ENCODE measurements around the gene DTX3L. TPM values are rescaled to one million over a fixed set of nuclear protein-coding genes. Genes with fewer than 3 reads are reported as not detected.

Gene DTX3L
- total RNA-seq, 1 donor from 2014 or later: 81.2 TPM

DNA sequence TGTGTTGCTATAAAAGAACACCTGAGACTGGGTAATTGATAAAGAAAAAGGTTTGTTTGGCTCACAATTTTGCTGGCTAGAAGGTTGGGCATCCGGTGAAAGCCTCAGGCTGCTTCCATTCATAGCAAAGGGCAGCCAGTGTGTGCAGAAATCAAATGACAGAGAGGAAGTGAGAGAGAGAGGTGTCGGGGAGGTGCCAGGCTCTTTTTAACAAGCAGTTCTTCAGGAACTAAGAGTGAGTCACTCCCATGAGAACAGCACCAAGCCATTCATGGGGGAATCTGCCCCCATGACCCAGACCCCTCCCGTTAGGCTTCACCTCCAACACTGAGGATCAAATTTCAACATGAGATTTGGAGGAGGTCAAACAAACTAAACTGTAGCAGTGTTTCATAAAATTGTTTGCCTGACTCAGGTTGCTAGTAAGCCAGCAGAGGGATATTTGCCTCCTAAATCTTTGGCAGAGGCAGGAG, 8.8 kb downstream of the DTX3L start:
- H3K27ac Mint-ChIP-seq (ENCODE audit: unreplicated experiment): peak overlapping the region; percentile 34
- peak; percentile 26 for FAIRE-seq

GRCh38 chr3:122576174-122576940, 12.2 kb downstream of the DTX3L start:
- Histone ChIP-seq H3K9me3 (ENCODE audit: insufficient read depth, low read depth, low read length) (no peaks in the 10 kb centered on the region), H3K9ac (ENCODE audit: low read length) (no peak overlapping the region), H3K27me3 (ENCODE audit: insufficient read depth, low read length) (no peaks in the 10 kb centered on the region), H3K79me2 (ENCODE audit: insufficient read depth, low read length) (no peaks in the 10 kb centered on the region), H3K4me2 (ENCODE audit: low read length) (no peak overlapping the region), H4K20me1 (ENCODE audit: insufficient read depth, low read length) (no peaks in the 10 kb centered on the region), H3K27ac (ENCODE audit: low read depth, low read length) (no peak overlapping the region), H3K36me3 (ENCODE audit: insufficient read depth, low read length) (peaks cover 3% of the 10 kb centered on the region), H3K4me1 (ENCODE audit: insufficient read depth, low read length) (peaks cover 6% of the 10 kb centered on the region), H3K4me3 (ENCODE audit: insufficient read depth, low read depth, low read length) (no peak overlapping the region), H2AFZ (ENCODE audit: low read depth, low read length) (peak overlapping the region; percentile 13)
- no peak for DNase-seq (ENCODE audit: low read depth)
- FAIRE-seq: peak; percentile 67
- peaks cover 13% of the 10 kb centered on the region for H3K4me1 Mint-ChIP-seq (ENCODE audit: low read depth, unreplicated experiment)
- H3K4me3 Mint-ChIP-seq (ENCODE audit: unreplicated experiment): peak overlapping the region; percentile 47
- peaks cover 20% of the 10 kb centered on the region for H3K36me3 Mint-ChIP-seq (ENCODE audit: low read depth, unreplicated experiment)
- peaks cover 3% of the 10 kb centered on the region for H3K27me3 Mint-ChIP-seq (ENCODE audit: low read depth, unreplicated experiment)
- TF ChIP-seq CTCF (IDR thresholded peaks at IDR 0.05; ENCODE audit: insufficient read depth, low read depth, low read length) (no peak), EZH2 (IDR thresholded peaks at IDR 0.05; ENCODE audit: insufficient read depth, low read length) (no peak)
- no peaks in the 10 kb centered on the region for H3K9me3 Mint-ChIP-seq (ENCODE audit: unreplicated experiment)
- no peak overlapping the region for H3K27ac Mint-ChIP-seq (ENCODE audit: unreplicated experiment)

More for the DNA sequence above, 8.8 kb downstream of the DTX3L start:
- Histone ChIP-seq H3K4me2 (ENCODE audit: low read length) (no peak overlapping the region), H4K20me1 (ENCODE audit: insufficient read depth, low read length) (no peaks in the 10 kb centered on the region), H3K27ac (ENCODE audit: low read depth, low read length) (no peak overlapping the region), H3K36me3 (ENCODE audit: insufficient read depth, low read length) (peaks cover 11% of the 10 kb centered on the region), H3K4me1 (ENCODE audit: insufficient read depth, low read length) (peaks cover 6% of the 10 kb centered on the region), H3K79me2 (ENCODE audit: insufficient read depth, low read length) (no peaks in the 10 kb centered on the region), H3K4me3 (ENCODE audit: insufficient read depth, low read depth, low read length) (no peak overlapping the region), H3K27me3 (ENCODE audit: insufficient read depth, low read length) (no peaks in the 10 kb centered on the region), H3K9me3 (ENCODE audit: insufficient read depth, low read depth, low read length) (no peaks in the 10 kb centered on the region), H2AFZ (ENCODE audit: low read depth, low read length) (no peak overlapping the region), H3K9ac (ENCODE audit: low read length) (no peak overlapping the region)
- H3K36me3 Mint-ChIP-seq (ENCODE audit: low read depth, unreplicated experiment): peaks cover 39% of the 10 kb centered on the region
- TF ChIP-seq EZH2 (IDR thresholded peaks at IDR 0.05; ENCODE audit: insufficient read depth, low read length): no peak
- TF ChIP-seq CTCF (IDR thresholded peaks at IDR 0.05; ENCODE audit: insufficient read depth, low read depth, low read length): no peak
- H3K4me3 Mint-ChIP-seq (ENCODE audit: unreplicated experiment): peak overlapping the region; percentile 75
- peak; percentile 3 for DNase-seq (ENCODE audit: low read depth)
- no peaks in the 10 kb centered on the region for H3K27me3 Mint-ChIP-seq (ENCODE audit: low read depth, unreplicated experiment)
- peaks cover 35% of the 10 kb centered on the region for H3K4me1 Mint-ChIP-seq (ENCODE audit: low read depth, unreplicated experiment)
- H3K9me3 Mint-ChIP-seq (ENCODE audit: unreplicated experiment): no peaks in the 10 kb centered on the region

All from astrocyte (in vitro differentiated cells and primary cell).